CD4-positive, alpha-beta T cell treated with Interleukin-15 for 4 hours (primary cell): ENCODE results near the gene NACAD.

Experiments used
- DNase-seq: peaks from one replicate; pipeline ENCODE4 v3.0.0-alpha.2; 2020; ENCODE audit warnings: low spot score

The NACAD gene, protein sequence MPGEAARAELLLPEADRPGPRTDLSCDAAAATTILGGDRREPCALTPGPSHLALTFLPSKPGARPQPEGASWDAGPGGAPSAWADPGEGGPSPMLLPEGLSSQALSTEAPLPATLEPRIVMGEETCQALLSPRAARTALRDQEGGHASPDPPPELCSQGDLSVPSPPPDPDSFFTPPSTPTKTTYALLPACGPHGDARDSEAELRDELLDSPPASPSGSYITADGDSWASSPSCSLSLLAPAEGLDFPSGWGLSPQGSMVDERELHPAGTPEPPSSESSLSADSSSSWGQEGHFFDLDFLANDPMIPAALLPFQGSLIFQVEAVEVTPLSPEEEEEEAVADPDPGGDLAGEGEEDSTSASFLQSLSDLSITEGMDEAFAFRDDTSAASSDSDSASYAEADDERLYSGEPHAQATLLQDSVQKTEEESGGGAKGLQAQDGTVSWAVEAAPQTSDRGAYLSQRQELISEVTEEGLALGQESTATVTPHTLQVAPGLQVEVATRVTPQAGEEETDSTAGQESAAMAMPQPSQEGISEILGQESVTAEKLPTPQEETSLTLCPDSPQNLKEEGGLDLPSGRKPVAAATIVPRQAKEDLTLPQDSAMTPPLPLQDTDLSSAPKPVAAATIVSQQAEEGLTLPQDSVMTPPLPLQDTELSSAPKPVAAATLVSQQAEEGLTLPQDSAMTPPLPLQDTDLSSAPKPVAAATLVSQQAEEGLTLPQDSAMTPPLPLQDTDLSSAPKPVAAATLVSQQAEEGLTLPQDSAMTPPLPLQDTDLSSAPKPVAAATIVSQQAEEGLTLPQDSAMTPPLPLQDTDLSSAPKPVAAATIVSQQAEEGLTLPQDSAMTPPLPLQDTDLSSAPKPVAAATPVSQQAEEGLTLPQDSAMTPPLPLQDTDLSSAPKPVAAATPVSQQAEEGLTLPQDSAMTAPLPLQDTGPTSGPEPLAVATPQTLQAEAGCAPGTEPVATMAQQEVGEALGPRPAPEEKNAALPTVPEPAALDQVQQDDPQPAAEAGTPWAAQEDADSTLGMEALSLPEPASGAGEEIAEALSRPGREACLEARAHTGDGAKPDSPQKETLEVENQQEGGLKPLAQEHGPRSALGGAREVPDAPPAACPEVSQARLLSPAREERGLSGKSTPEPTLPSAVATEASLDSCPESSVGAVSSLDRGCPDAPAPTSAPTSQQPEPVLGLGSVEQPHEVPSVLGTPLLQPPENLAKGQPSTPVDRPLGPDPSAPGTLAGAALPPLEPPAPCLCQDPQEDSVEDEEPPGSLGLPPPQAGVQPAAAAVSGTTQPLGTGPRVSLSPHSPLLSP (N-terminal part only)

GRCh38 chr7:45088821-45089340 is at the start of gene NACAD:
Gene NACAD, minus strand, starts transcription at chr7:45088969. Its CDS starts 75 bp downstream, at chr7:45088894.
- DNase-seq, result peak; percentile 13

GRCh38 chr7:45136106-45137060 is 47.6 kb upstream of the NACAD start:
- peak; percentile 77 for DNase-seq

DNA sequence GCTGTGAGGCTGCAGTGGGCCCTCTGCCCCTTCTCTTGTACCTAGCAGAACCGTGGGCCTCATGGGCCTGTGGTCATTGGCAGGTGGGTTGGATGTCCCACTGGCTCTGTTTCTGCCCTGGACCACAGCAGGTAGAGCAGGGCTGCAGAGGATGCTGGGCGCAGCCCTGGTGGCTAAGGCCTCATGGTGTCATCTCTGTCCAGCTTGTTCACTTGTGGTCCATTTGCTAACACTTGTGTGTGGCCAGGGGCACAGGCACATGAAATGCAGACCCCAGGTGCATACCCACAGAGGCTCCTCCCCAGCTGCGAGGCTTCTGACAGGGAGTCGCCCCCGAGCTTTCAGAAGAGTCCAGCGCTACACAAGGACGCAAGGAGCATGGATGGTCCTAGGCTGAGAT is 45.1 kb upstream of the NACAD start:
- no peak for DNase-seq

DNA sequence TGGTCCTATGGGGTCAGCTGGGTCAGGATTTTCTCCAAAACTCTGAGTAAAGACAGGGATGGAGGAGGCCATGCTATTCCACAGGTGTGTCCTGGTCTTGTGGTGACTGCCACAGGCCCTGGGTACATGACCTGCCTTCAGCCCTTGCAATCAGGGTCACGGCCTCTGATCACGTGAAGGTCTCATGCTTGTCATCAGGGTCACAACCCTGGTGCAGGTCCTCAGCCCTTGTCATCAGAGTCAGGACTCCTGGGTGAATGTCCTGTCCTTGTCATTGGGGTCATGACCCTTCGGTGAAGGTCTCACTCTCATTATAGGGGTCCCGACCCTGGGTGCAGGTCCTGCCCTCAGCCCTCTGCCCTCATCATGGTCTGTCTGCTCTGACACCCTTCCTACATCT is 44.6 kb upstream of the NACAD start:
- DNase-seq, result no peak

- no peak for DNase-seq
Measured at GRCh38 chr7:45132708-45133320, 44.0 kb upstream of the NACAD start.

DNA sequence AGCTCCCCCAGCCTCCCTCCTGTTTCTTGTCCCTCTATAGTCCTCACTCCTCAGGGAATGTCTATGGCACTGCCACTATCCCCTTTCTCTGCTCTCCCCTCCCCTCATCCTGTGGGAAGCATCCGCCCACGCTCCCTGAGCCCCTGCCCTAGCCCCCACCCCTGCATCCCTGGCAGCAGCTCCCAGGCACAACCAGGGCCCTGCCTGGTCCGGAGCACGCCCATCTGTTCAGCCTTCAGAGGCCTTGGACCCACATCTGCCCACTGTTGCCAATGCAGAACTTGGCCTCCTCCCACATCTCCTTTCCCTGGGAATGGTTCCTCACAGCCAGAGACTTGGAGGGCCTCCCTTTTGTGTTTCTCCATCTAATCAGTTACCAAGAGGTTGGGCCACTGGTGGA is 43.1 kb upstream of the NACAD start:
- no peak for DNase-seq

DNA sequence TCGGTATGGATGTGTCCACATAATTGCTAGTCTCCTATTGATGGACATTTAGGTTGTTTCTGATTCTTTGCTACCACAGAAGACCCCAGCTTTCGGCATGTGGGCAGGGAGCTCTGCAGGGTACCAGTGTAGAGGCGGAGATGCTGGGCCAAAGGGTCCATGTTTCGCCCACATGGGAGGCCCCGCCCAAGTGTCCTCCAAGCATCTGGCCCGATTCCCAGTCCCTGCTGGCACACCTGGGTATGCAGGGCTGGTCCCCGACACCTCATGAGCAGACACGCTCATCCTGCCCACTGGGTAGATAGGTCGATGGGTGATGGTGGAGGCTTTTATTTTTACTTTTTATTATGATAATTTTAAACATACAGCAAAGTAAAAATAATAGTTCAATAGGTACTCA is 42.1 kb upstream of the NACAD start:
- DNase-seq, result no peak

DNA sequence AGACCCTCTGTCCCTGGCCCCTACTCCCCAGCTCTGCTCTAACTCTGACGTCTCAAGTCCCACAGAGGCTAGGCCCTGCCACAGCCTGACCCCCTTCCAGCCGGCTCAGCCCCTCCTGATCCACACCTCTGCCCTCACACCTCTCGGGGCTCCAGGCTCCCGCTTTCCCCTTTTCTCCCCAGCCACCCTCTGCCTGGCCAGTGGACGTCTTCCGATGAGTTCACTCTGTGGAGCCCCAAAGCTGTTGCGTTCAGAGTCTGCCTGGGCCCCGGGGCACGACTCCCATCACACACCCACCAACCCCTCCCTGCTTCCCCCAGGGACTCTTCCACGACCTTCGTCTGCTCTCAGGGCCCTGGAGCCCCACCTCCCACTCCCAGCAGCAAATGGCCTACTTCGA is 41.1 kb upstream of the NACAD start:
- DNase-seq, result no peak

GRCh38 chr7:45129181-45129800 is 40.5 kb upstream of the NACAD start:
- DNase-seq, result no peak

DNA sequence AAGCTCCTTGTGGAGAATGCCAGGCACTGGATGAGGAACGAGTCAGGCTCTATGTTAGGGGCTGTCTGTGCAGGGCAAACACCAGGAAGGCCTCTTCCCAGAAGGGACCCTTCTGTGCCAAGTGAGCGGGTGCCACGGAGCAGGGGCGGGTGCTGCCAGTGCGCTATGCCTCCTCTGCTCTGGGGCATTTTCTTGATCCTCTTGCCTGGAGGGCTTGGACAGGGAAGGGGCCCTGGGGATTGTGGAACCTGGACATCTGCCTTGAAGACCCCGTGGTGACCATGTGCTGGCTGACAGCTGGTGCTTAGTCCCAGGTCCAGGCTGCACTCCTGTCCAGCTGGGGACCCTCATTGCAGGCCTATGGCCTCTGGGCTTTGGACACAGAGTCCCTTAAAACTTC is 38.2 kb upstream of the NACAD start:
- no peak for DNase-seq

DNA sequence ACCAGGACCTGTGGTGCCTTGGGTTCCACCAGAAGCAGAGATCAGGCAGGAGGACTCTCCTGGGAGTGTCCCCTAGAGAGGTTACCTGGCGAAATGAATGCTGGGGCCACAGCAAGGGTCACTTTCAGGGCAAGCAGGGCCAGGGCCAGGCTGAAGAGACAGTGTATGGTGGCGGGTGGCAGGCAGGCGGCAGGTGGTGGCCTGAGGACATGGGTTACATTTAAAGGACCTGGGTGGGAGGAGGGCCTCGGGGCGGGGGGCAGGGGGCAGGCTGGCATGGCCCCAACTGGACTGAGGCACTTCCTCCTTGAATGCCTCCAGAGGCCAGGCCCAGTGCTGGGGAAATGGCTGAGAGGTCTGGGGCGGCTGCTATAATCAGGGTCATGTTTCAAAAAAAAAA is 37.4 kb upstream of the NACAD start:
- DNase-seq, result no peak

DNA sequence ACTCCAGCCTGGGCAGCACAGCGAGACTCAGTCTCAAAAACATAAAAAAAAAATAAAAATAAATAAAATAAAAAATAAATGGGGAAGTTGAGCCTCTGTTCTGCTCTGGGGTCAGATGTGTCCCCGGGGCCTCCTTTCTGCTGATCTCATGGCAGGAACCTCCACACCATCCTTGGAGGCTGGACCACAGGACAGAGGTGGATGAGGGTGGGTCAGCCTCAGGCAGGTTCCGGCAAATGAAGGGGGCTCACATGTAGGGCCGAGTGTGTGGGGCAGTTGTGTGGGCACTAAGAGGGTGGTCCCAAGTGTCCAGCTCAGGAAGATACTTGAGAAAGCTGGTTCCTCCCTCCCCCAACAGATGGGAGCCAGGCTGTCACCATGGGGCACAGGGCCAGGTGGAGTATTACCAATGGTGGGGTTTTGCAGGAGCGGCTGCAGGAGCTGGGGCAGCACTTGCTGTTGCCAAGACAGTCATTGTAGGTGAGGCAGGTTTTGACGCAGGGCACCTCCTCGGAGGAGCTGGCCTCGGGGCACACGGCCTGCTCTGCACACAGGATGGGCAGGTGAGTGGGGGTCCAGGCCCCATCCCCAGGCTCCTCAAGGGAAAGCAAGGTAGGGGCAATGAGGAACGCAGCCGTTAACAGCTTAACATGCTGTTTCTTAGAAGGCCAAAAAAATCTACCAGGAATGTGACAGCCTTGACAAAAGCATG is 36.6 kb upstream of the NACAD start:
- no peak for DNase-seq

DNA sequence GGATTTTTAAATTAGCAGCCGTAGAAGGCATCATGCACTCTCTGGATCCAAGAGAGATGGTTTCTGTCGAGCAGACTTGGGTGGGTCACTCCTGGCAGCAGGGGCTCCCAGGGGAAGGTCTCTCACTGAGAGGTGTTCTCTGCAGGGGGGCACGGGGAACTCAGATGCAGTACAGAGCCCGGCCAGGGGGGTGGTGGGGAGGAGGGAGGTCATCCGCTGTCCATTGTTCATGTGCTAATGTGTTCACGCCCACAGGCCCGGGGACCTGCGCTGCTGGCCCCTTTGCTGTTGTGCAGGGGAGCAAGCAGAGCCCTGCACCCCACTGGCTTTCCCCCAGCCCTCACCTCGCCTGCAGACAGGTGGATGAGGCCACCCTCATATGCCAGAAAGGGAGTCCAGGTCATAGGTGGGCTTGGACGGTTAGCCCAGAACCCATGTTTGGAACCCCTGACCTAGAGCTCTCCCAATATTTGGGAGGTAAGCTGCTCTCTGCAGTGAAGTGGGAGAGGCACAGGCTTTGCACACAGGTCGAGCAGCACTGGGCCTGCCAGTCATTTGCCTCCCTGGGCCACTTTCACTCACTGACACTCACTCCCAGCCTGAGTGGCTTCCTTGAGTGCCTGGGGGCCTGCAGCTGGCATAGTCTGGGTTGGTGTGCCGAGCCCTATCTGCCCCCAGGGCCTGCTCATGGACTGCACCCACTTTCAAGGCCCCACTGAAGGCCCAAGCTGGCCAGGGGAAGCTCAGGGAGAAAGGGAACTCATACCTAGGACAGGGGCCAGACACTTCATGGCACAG is 35.3 kb upstream of the NACAD start:
- no peak for DNase-seq

DNA sequence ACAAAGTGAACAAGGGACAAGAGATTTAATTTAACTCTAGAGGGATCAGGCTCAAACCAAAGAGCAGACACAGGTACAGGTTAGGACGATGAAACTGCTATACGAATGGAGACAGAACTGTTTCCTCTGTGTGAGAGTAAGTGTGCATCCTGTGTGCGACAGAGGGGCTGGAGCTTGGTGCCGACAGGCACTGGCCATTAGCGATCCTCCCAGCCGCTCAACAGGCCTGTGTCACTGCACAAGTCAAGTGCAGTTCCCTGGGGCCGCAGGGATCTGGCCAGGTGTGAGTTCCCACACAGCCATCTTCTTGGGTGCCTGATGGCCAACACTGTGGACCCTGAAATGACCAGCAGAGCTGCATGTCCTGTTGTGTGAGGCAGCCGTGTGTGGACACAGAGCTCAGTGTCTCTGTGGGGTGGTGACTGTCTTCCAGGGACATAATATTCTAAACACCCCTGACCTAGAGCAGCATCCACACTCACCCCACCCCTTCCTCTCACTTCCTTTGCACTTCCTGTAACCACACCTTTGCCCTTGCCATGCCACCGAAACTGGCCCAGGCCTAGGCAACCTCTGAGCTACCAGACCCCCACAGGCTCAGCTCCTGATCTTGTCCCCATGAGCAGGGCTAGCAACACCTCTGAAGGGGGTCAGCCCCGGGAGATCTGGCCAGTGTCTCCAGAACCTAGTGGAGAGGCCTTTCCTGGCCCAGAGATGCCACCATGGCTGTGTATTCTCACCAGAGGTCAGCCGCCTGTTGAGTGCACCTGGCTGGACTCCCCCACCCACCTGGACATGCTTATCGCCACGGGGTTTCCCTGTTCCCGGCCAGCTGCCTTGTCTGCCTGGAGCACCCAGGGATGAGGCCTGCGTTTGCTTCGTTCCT is 34.4 kb upstream of the NACAD start:
- DNase-seq, result peak; percentile 17

DNA sequence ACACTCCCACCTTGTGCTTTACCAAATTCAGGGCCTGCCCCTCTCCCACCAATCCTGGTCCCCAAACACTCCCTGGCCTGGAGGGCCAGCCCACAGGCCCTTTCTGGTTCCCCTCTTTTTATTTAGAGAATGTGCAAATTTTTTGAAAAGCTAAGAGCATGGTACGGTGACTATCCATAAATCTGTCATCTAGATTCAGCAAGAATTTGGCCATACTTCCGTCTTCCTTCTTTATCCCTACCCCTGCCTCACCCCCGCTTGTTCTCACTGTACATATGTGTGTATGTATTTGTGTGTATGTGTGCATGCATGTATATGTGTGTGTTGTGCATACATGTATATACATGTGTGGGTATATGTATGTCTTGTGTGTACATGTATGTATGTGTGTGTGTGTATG is 30.8 kb upstream of the NACAD start:
- no peak for DNase-seq

DNA sequence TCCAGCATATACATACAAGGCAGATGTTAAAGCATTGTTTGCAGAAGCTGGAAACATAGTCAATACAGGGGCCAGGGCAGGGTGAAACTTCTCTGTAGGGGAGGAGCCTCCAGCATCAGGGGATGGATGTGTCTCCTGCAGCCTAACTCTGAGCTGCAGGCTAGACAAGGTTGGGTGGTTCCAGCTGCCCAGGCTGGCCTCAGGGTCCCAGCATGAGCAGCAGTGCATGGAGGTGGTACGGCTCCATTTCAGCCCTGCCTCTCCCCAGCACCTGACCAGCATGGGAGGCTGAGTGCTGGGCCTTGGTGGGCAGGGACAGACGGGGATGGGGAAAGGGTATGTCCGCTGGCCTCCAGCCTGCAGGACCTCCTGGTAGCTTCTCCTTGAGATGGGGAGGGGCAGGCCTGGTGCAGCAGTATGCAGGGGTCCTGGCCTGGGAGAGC is 30.1 kb upstream of the NACAD start:
- no peak for DNase-seq

DNA sequence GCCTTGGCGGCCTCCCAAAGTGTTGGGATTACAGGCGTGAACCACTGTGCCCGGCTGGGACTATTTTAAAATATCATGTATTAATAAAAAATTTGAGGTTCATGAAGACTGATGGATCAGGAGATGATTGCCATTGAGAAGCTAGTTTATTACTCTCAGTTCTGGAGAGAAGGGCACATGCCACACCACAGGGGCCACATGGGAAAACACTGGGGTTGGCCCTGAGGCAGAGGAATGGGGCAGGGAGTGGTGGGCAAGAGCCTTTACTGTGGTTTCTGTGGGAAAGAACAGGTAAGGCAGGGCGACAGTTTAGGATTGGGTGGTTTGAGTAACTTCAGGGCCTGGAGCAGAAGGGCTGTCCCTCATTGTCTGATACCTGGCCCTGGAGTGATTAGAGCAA is 29.5 kb upstream of the NACAD start:
- DNase-seq, result no peak
